HL-60/S4 treated with phorbol 12-myristate 13-acetate at 8.2 ng/mL for 4 days and 3 days (cell line): Measurements from ENCODE around the gene FRMPD1.
"Not testable (repeated sequence)": the region's sequence is repeated elsewhere in the genome, so short reads cannot be mapped to it uniquely, and the experiment has no call there.

ENCODE experiments used
- in situ Hi-C: fragments of 300-500 bp; cut with MboI; formaldehyde crosslinking; loops from 2 replicates; pipeline ENCODE4 v1.15.0; 2022; ENCODE audit warnings: low sequenced_read_pairs

Gene FRMPD1

DNA sequence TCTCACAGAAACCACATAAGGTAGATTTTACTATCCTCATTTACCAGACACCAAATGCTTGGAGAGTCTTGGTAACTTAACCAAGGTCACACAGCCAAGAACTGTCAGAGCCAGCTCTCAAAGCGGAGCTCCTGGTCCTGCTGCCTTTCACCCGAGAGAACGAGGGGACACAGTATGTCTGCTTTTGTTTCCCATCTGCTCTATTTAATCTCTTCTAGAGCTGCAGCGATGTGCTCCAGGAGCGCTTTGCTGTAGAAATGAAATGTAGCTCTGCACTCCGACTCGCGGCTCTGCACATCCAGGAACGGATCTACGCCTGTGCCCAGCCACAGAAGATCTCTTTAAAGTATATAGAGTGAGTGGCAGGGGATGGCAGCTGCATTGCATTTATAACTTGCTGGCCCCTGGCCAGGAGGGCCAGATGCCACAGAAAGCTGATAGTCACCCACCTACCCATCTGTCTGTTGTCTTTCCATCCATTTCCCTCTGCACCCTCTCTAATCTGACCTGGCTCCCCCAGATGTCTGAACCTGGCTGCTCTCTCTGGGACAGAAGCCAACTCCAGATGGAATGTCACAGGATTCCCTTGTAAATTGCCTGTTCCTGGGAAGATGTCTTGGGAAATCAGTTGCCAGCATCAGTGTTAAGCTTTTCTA is 81.5 kb downstream of the FRMPD1 start:
- in situ Hi-C loops = loop anchor here (25.0 kb wide), 1 partner anchor 630 kb away; no protein-coding TSS in a partner anchor

GRCh38 chr9:37732952-37733351 is 82.2 kb downstream of the FRMPD1 start:
- in situ Hi-C loops = loop anchor here (25.0 kb wide), 1 partner anchor 629 kb away; no protein-coding TSS in a partner anchor

DNA sequence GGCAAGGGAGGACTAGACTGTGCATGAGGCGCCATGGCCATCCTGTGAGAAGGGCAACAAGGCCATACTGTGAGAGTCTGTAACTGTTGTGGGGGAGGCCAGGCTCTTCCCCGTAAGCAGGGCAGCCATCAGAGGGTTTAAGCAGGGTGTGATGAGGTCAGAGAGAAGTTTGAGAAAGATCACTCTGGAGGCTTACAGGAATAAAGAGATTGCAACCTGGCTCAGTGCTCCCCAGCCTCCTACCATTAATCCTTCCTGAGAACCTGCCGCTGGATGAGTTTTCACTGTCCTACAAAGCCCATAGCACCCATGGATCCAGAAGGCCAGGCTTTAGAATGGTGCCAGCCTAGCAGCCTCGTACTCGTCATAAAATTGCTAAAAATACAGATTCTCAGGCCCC is 88.5 kb downstream of the FRMPD1 start:
- in situ Hi-C loops = loop anchor here (25.0 kb wide), 1 partner anchor 623 kb away; no protein-coding TSS in a partner anchor

- in situ Hi-C loops = loop anchor here (25.0 kb wide), 1 partner anchor 622 kb away; no protein-coding TSS in a partner anchor
Observed at GRCh38 chr9:37740128-37740527, 89.4 kb downstream of the FRMPD1 start.

DNA sequence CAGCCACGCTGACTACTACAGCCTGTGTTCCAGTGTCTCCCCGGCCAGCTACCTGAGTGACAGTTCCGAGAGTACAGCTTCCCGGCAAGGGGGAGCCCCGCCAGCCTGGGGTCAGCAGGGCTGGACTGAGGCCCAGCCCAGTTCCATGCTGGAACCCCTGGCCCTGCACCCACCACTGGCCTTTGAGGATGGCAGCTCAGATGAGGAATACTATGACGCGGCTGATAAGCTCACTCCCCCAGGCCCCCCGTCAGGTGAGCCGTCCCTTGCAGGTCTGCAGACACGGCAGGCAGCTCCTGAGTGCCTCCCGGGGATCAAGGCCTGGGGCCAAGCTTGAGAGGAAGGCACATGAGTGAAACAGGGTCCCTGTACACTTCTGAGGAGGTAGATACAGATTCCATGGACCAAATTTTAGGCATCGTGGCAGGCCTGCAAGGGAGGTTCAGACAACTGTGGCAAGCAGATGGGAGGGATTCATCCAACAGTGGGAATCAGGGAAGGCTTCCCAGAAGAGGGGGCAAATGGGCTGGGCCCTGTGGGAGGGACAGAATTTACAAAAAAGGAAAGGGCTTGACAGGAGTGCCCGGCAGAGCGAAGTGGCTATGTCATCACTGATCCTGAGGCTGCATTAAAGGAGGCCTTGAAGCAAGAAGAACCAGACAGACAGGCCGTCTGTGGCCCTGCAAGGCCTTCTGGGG is 90.0 kb downstream of the FRMPD1 start:
- in situ Hi-C loops = loop anchor here (25.0 kb wide), 1 partner anchor 622 kb away; no protein-coding TSS in a partner anchor

DNA sequence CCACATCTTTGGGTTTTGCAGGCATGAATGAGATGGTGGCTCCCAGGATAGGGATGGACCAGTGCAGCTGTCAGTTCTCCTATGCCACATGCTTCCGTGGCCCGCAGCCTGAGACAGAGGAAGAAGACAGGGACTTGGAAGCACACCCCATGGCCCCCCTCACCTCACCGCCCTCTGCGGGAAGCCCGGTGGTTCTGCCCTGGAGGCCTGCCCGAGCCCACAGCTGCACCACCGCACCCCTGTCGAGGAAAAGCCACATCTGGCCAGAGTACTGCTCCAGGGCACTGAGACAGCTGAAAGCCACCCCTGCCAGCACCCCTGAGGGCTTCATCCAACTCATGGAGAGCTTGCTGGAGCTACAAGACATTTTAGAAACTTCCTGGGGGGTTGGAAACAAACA is 95.2 kb downstream of the FRMPD1 start:
- in situ Hi-C loops = loop anchor here (25.0 kb wide), 1 partner anchor 616 kb away; no protein-coding TSS in a partner anchor

DNA sequence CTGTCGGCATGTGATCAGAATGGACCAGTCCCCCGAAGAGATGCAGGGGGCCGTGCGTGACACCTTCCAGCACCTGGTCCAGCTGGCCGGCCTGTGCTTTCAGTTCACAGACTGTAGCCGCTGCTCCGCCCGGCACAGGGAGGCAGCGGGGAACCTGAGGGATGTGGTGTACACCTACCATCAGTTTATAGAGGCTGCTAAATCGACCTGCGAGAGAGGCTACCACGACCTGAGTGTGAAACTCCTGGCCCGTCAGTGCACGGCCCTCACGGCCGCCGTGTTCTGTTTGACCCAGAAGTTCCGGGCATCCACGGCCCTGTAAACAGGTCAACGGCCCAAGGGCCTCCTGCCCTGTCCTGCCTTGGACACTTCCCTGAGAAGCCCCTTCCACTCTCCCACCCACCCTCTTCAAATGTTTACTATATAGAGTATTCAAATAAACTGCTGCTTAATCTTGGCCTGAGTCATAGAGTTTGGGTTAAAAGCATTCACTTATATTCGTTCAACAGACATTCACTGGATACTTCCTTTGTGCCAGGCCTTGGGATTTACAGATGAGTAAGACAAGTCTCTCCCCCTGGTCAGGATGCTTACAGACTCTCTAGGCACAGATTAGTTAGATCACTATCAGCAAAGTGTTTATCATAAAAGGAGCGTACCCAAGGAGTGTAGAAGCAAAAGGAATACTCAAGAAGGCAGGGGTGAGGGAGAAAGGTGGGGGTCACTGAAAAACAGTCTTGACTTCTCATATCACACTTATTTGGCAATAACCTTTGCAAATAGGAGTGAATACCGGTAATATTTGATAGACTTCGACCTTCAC is 95.9 kb downstream of the FRMPD1 start:
- in situ Hi-C loops = loop anchor here (25.0 kb wide), 1 partner anchor 616 kb away; no protein-coding TSS in a partner anchor

GRCh38 chr9:37747271-37747753 is 96.6 kb downstream of the FRMPD1 start:
- in situ Hi-C loops = loop anchor here (25.0 kb wide), 1 partner anchor 615 kb away; no protein-coding TSS in a partner anchor

GRCh38 chr9:37749129-37749528 is 98.4 kb downstream of the FRMPD1 start:
- in situ Hi-C loops = loop anchor here (25.0 kb wide), 1 partner anchor 613 kb away; no protein-coding TSS in a partner anchor

DNA sequence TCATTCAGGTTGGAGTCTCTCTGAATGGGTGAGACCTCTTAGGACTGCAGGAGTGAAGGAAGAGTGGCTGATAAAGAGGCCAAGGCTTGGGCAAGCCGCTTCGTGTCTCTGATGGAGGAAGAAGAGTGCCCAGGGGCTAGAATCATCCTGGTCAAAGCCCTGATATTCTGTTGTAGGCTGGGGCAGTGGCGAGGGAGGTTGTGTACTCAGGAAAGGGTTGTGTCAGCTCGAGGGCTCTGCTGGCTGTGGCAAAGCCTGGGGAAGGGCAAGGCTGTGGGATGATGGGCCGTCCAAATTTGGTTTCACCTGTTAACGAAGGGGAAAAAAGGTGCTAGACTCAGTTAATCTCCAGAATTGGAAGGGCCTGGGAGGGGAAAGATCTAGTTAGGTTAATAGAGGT is 100.4 kb downstream of the FRMPD1 start:
- in situ Hi-C loops = no loop called here

DNA sequence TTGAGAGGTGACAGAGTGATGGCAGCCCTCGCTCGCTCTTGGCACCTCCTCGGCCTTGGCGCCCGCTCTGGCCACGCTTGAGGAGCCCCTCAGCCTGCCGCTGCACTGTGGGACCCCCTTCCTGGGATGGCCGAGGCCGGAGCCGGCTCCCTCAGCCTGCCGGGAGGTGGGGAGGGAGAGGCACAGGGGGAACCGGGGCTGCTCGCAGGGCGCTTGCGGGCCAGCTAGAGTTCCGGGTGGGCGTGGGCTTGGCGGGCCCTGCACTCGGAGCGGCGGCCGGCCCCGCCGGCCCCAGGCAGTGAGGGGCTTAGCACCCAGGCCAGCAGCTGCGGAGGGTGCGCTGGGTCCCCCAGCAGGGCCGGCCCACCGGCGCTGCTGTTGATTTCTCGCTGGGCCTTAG is 101.0 kb downstream of the FRMPD1 start:
- in situ Hi-C loops = not testable (repeated sequence)

DNA sequence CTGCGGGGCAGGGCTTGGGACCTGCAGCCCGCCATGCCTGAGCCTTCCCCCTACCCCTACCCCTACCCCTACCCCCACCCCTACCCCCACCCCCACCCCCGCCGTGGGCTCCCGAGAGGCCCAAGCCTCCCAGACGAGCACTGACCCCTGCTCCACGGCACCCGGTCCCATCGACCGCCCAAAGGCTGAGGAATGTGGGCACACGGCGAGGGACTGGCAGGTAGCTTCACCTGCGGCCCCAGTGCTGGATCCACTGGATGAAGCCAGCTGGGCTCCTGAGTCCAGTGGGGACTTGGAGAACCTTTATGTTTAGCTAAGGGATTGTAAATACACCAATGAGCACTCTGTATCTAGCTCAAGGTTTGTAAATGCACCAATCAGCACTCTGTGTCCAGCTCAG is 101.4 kb downstream of the FRMPD1 start:
- in situ Hi-C loops = not testable (repeated sequence)

- in situ Hi-C loops = no loop called here
Observed at GRCh38 chr9:37752642-37753488, 102.1 kb downstream of the FRMPD1 start.

DNA sequence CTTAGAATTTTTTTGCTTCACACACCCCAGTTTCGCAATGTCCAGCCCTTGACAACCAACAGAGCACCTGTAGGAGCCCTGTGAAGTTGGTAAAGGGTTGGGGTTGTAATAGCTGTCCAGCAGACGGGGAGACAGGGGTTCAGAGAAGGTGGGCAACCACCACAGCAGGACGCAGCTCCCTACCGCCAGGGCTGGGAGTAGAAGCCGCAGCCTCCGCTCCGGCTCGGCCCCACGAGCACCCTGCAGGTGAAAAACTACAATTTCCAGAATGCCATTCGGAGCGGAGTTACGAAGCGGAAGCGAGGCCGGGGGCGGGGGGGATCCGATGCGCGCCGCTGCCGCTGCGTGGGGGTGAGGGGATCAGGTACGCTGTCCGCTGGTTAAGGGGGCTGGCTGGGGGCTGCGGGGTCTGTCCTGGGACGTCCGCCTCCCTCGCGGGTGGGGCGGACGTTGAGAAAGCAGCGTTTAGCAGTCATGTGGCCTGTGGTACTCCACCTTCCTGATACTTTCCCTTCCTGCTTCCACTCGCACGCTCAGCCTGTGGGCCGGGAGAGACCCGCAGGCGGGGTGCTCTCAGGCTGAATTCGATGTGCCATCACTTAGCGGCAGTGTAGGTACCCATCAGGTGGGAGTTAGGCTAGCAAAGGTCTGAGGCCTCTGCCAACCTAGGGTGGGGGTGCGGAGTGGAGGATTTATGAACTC is 102.9 kb downstream of the FRMPD1 start, which contains the start of gene TRMT10B:
Gene TRMT10B (plus strand): TSS at position 317 of the 702 bp plus-strand sequence. CDS start 8,127 bp downstream, outside the sequence.
- in situ Hi-C loops = no loop called here

DNA sequence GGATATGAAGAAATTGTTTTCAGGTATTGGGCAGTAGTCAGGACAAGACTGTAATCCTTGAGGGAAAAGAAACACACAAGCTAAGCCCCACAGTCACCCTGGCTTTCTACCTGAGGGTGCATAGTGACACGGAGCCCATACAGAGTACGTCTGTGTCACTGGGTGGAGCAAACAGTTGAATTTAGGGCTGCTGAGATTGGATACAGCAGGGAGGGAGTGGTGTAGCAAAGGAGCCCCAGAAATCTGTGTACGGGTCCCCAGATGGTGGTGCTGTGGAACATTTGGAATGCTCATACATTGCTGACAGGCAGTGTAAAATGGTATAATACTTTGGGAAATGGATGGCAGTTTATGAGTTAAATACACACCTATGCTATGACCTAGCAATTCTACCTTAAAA is 108.0 kb downstream of the FRMPD1 start:
- in situ Hi-C loops = no loop called here

DNA sequence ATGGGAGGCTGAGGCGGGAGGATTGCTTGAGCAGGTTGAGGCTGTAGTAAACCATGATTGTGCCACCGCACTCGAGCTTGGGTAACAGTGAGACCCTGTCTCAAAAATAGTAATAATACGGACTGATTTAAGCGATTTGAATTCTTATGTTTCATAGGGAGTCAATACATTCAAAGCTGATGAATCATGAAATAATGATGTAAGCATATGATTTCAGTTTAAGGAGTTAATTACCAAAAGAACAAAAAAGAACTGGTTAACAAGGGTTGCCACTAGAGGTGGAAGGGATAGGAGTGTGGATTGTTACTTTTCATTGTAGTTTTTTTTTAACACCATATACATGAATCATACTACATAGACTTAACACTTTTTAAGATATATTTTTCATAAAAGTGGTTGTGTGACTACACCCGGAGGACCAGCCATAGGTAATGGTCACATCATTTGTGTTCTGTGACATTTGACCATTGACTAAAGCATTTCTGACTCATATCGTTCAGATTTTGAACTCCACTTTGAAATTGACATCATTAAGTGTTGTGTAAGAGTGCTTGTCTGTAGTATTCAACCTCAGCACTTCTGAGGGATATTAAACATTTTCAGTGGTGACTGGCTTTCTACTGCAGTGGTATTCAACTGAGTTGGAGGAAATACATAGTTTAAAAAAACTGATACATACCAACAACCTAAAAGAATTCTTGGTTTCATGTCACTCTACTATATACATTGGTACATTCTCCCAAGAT is 109.8 kb downstream of the FRMPD1 start:
- in situ Hi-C loops = no loop called here

DNA sequence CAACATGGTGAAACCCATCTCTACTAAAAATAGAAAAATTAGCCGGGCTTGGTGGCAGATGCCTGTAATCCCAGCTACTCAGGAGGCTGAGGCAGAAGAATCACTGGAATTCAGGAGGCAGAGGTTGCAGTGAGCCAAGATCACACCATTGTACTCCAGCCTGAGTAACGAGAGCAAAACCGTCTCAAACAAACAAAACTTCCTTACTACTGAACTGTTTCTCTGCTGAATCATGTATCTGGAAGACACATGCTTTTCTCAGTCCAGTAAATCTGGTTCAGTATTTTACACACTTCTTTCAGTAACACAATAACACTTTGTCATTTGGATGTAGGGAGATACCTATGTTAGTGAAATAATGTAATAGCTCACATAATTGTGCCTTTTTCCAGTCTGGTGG is 110.8 kb downstream of the FRMPD1 start:
- in situ Hi-C loops = no loop called here

DNA sequence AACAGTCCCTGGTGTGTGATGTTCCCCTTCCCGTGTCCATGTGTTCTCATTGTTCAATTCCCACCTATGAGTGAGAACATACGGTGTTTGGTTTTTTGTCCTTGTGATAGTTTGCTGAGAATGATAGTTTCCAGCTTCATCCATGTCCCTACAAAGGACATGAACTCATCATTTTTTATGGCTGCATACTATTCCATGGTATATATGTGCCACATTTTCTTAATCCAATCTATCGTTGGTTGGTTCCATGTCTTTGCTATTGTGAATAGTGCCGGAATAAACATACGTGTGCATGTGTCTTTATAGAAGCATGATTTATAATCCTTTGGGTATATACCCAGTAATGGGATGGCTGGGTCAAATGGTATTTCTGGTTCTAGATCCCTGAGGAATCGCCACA is 114.5 kb downstream of the FRMPD1 start:
- in situ Hi-C loops = not testable (repeated sequence)

- in situ Hi-C loops = no loop called here
Observed at GRCh38 chr9:37769306-37769705, 118.6 kb downstream of the FRMPD1 start.
